Stimulated activated CD8-positive, alpha-beta memory T cell treated with anti-CD3 and anti-CD28 coated beads, Interleukin-15, amount 100 ng/mL, for 24 hours (primary cell): ENCODE data around the gene BCDIN3D.
A peak's percentile ranks its signal among the peaks of the same experiment; 100 is the strongest.
"Not testable (repeated sequence)": the region's sequence is repeated elsewhere in the genome, so short reads cannot be mapped to it uniquely, and the experiment has no call there.

Source experiments
- DNase-seq: peaks from one replicate; pipeline ENCODE4 v3.0.0-alpha.2; 2020; ENCODE audit warnings: low read depth

Gene BCDIN3D

GRCh38 chr12:49855890-49856289 lies 13.0 kb upstream of the BCDIN3D start:
- DNase-seq, result not testable (repeated sequence)

GRCh38 chr12:49854976-49855375 lies 12.1 kb upstream of the BCDIN3D start:
- no peak for DNase-seq

- DNase-seq, result no peak
These were observed 10.8 kb upstream of the BCDIN3D start for GRCh38 chr12:49853671-49854070.

GRCh38 chr12:49847161-49847560 lies 4.3 kb upstream of the BCDIN3D start:
- no peak for DNase-seq

- no peak for DNase-seq
These were observed 3.1 kb upstream of the BCDIN3D start for GRCh38 chr12:49846032-49846431.

GRCh38 chr12:49843876-49844437 lies 1.1 kb upstream of the BCDIN3D start:
- DNase-seq, result no peak

GRCh38 chr12:49843411-49843810 lies 505 bp upstream of the BCDIN3D start:
- DNase-seq, result no peak

- DNase-seq, result no peak
These were observed 3.8 kb downstream of the BCDIN3D start for GRCh38 chr12:49838973-49839633.

- DNase-seq, result no peak
These were observed 10.0 kb downstream of the BCDIN3D start for GRCh38 chr12:49832836-49833421.

- DNase-seq, result no peak
These were observed 11.2 kb downstream of the BCDIN3D start for GRCh38 chr12:49831717-49832116.

- DNase-seq, result peak; percentile 86
These were observed 14.5 kb downstream of the BCDIN3D start, which contains the start of gene NCKAP5L for GRCh38 chr12:49828133-49829091. TSS of gene NCKAP5L (minus strand) at chr12:49828413. CDS start at chr12:49804044, 24,369 bp downstream.

GRCh38 chr12:49827401-49828099 lies 15.4 kb downstream of the BCDIN3D start:
- no peak for DNase-seq

GRCh38 chr12:49827051-49827400 lies 15.9 kb downstream of the BCDIN3D start:
- no peak for DNase-seq

- DNase-seq, result no peak
These were observed 16.9 kb downstream of the BCDIN3D start for GRCh38 chr12:49825971-49826421.

- DNase-seq, result no peak
These were observed 17.4 kb downstream of the BCDIN3D start for GRCh38 chr12:49825360-49825970.

GRCh38 chr12:49824895-49825294 lies 18.0 kb downstream of the BCDIN3D start:
- DNase-seq, result no peak

GRCh38 chr12:49824416-49824815 lies 18.5 kb downstream of the BCDIN3D start:
- DNase-seq, result no peak

- no peak for DNase-seq
These were observed 19.0 kb downstream of the BCDIN3D start for GRCh38 chr12:49823951-49824350.

- no peak for DNase-seq
These were observed 19.6 kb downstream of the BCDIN3D start for GRCh38 chr12:49823350-49823749.

GRCh38 chr12:49821373-49822287 lies 21.3 kb downstream of the BCDIN3D start:
- DNase-seq, result no peak
